Measurements from ENCODE around the gene PIR.

Gene PIR

DNA sequence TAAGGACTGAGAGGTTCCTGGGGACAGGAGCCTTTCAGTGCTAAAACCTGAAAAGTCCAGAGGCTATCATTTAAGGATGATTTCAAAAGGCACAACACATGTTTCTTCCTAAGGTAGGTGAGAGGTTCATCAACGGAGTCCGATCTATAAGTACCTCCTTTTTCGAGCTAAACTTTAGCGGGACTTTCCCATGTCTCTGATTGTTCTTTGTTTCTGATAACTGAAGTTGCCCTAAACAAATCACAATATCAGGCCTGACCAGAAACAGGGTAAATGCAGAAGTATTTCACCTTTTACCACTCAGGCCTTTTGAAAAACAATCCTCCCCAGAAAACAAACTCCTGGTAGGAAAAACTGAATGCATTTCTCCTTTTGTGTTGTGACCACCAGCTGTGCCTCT is 17.6 kb downstream of the PIR start:
- no peak for DNase-seq

DNA sequence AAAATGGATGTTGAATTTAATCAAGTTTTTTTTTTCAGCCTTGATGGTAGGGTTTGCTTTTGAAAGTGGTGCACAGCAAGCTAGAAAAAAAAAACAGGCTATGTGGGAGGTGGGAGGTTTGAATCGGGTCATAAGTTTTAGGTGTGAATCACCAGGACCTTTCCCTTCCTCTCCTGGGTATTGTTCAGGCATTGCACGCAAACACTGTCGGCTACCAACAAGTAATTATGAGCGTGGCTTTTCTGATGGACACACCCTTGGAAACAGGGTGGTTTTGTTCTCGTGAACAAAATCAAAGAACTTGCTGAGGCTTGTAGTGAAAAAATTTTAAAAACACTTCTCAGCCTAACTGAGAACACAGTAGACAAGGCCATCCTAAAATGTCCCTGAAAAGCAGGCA is 18.1 kb downstream of the PIR start:
- no peak for DNase-seq

DNA sequence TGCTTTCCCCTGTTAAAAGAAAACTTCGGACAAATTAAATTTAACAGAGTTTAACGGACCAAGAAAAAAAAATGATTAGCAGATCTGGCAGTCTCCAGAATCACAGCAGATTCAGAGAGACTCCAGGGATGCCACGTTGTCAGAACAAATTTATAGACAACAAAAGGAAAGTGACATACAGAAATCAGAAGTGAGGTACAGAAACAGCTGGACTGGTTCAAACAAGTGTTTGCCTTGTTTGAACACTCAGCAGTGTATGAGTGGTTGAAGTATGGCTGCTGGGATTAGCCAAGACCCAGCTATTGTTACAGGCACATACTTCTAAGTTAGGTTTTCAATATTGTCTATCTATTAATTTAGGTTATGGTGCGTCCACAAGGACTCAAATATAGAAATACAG is 19.1 kb downstream of the PIR start:
- DNase-seq: no peak

DNA sequence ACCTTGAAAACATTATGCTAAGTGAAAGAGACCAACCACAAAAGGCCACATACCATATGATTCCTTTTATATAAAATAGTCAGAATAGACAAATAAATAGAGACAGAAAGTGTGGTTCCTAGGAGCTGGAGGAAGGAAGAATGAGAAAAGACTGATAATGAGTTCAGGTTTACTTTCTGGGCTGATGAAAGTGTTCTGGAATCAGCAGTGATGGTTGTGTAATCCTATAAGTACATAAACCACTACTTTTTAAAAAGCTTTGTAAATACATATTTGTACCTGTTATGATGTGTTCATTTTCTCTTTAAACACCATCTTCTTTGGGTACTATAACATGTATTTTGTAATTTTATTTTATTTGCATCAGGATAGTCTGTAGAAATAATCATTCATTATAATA is 20.6 kb downstream of the PIR start:
- no peak for DNase-seq

DNA sequence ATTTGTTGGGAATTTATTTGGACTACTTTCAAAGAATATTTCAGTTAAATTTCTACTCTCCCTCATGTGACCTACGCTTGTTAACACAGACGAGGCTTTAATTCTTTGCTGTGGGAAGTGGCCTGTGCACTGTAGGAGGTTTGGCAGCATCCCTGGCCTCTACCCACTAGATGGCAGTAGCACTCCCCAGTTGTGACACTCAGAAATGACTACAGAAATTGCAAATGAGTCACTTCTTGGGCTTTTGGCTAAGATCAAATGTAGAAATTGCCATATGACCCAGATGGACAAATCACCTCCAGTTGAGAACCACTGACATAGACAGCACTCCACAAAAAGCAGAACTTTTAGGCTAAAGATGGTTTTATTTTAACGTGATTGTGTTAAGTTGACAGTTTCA is 22.1 kb downstream of the PIR start:
- peak; percentile 43 for DNase-seq

DNA sequence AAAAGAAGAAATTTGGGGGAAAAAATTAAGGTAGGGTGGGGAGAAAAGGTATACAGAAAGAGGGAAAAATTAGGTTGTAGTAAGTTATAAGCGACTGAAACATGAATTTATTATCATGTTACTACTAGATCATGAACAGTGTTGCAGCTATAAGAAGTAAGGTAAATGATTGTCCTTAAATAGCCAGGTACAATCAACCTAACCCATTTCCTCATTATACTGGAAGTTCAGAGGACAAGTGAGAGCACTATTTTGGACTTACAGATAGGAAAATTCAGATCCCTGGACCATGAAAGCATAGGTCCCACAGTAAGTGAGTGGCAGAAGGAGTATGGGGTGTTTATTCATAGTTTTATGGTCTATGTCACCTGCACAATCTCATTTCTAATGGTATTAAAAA is 23.5 kb downstream of the PIR start:
- no peak for DNase-seq

DNA sequence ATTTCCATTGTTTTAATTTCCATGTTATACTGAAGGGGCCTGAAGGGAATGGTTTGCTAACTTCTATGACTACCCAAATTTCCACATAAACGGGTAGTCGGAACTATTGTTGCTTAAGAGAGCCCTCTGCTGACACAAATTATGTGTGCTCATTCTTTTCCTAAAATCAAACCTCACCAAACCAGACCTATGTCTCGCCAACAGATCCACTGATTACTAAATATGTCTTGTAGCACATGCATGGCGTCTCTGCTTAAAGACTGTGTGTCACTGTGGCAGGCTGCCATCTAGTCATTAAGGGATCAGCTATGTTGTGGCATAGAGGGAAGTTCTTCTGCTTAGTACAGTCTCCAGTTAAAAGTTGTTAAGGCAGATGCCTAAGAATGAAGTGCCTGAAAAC is 25.1 kb downstream of the PIR start:
- no peak for DNase-seq

DNA sequence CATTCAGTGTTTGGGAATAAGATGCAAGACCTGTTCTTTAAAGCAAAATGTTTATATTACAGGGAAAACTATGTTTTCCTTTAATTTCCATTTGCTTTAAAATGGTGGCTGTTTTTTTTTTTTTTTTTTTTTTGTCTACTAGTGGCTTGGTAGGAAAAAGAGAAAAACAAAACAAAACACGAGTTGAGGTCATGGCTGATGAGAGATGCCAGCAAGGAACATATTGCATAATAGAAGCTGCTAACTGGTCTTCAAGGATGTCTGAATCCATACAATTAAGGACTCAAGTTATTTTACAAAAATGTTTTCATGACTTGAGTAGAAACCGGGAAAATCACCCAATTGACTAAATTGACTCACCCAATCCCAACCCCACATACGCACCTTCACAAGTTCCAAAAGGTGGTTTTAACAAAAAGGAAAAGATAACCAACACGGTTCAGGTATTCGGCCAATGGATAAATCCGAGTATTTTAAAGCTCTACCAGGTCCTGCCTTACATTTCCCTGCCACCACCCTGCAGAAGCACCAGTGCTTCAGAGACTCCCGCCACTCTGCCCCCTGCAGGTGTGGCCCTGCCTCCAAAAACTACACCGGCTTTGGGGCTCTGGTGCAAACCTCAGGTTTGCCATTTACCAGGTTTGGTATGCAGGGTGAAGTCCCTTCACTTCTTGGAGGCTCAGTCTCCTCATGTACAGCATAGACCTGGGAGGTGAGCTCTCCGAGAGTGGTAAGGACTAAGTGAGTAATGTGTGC is 27.1 kb downstream of the PIR start:
- no peak for DNase-seq

DNA sequence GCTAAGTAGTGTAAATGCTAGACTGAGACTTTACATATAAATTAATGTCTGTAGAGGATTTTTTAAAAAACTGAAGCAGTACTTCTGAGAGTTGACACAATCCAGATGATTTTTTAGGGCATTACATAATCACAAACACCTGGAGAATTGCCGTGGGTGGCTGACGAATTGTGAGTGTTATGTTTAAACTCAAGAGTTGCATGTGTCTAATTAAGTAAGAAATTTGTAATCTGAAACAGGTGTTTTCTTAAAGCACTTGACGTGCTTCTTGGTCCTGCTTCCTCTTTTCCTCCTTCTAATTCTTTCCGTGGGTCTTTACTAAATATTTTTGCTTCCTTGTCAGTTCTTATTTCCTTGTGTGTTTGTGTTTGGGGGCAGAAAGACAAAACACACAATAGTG is 27.8 kb downstream of the PIR start:
- DNase-seq: no peak

DNA sequence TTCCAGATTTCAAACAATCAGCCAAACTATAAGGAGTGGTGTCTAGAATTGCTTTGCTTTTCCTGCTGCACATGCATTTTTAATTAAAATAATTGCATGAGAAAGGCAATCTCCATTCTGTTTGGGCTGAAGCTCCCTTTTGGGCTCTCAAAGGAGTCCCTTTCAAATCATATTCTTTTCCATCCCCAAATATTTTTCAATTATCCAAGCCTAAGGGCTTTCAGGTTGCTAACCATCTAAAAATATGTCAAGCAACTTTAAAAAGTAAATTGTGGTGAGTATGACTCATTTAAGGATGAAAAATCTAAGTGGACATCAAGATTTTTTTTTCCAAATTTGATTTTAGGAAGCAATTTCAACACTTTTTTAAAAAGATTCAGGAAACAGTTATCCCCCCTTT is 28.4 kb downstream of the PIR start:
- no peak for DNase-seq

DNA sequence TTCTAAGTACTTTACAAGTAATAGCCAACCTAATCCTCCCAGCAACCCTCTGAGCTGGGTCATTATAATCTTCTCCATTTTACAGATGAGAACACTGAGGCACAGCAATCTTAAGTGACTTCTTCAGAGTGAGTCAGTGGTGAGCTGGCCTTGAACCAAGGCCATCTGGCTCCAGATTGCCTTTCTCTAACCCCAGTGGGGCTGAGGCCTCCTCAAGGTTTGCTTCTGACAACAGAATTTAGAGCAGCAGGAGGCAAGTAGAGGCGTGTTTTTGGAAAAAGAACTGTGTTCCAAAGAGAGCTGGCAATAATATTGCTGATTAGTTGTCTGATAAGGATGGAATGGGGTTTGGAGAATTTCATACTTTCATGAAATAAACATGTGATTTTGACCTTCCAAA is 41.2 kb downstream of the PIR start:
- DNase-seq: no peak

DNA sequence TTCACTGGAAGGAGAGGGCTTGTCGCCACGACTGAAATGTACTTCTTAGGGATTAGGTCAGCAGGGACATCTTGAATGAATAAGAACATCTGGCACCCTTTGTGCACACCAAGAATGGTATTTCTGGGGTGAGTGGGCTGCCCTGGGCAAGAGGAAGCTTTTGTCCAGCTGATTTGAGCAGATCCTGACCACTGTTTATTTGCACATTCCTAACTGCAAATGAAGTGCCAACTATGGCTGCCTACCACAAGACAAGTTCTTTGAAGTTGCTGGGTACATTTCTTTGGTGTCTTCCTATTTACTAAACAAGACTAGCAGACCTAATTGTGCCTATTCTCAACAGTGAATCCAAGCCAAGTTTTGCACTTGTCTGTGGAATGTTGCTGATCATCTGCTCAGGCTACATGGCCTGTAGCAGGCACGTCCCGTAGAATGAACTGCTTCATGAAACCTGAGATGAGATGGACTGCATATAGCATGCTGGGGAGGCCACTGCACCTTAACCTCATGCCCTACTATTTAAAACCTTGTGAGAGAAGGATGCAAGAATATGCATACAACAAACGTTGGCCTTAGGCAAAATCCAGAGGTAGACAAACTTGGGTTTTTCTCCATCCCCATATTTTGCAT is 45.0 kb downstream of the PIR start:
- no peak for DNase-seq

DNA sequence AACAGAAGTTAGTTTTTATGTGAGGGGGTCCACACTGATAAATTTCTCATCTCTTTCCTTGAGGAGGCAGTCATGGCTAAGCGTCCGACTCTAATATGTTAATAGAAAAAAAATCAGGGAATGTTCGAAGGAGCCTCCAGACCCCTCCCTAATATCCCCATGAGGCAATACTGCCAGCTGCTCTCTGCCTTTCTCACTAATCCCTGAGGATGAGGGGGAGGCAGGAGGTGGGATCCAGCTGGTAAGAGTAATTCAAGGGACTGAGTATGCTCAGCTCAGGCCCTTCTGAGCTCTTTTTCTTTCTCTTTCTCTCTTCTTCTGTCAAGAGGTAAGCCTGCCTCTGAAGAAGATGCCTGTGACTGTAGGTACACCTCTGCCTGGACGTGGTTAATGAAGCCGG is 51.7 kb downstream of the PIR start:
- DNase-seq: no peak

DNA sequence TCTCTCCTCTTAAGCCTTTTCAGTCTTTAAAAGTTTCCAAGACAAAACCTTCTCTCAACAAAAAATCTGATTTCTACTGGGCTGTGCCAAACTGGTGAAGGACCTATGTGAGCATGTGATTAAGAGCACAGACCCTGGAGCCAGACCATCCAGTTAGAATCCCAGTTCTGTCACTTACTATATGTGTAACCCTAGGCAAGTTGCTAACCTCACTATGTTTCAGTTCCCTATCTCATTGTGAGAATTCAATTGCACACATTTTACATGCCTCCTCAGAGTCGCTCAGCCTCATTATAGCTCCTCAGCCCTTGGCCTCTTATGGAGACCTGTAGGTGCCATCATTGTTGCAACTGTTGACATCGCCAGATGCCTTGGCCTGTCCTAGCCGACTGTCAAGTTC is 54.8 kb downstream of the PIR start:
- DNase-seq: no peak

DNA sequence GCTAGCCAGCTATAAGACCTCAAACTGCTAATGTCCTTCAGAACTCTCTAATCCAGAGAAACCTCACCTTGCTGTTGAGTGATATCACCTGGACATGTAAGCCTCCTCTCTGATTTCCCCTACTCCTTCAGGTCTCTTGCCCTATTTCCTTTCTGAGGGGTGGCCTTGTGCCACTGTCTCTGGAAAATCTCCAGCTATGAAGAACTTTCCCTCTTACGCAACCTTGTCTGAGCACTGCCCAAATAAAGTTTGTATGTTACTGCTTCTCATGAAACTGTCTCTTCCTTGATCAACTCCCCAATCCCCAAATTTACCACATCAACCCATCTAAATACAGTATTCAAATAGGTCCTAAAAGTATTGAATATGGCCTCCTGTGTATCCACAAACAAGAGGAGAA is 55.4 kb downstream of the PIR start:
- no peak for DNase-seq

DNA sequence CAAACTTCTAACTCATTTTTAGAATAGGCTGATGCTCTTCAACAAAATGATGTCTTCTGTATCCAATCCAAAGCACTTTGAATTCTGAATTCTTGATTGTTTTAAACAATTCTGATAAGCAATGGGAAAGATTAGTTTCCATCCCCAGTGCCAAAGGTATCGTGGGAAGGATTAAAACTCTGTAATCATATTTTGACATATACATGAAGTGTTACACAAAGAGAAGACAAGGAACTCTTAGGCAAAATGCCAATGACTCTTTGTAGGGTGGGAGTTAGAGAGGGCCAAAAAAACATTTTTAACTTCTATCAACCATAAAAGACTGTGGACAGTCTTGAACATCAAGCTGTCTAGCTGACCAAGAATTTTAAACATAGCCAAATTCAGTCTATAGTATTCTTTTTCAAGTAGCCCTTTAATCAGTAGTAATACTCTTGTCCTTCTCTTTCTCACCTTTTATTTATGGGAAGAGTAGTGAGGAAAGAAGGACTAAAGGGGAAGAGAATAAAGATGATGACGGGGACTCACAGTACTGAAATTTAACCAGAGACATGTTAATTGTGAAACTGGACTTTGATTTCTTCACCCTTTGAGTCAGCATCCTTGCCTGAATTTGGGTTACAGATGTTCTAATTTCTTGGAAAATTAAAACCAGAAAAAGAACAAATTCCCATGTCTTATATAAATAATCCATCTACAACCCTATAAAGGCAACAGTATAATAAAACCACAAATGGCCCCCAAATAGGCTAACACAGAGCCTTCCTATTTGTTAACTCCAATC is 57.1 kb downstream of the PIR start:
- no peak for DNase-seq

DNA sequence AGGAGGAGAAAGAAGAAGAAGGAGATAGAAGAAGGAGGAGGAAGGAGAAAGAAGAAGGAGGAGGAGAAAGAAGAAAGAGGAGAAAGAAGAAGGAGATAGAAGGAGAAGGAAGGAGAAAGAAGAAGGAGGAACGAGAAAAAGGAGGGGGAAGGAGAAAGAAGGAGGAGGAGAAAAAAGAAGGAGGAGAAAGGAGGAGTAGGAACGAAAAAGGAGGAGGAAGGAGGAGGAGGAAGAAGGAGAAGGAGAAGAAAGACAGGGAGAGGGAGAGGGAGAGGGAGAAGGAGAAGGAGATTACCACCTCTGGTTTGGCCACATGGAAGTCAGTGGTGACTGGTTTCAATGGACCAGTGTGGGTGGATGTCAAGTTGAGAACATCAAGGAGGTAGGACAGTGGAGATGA is 58.9 kb downstream of the PIR start:
- DNase-seq: no peak

DNA sequence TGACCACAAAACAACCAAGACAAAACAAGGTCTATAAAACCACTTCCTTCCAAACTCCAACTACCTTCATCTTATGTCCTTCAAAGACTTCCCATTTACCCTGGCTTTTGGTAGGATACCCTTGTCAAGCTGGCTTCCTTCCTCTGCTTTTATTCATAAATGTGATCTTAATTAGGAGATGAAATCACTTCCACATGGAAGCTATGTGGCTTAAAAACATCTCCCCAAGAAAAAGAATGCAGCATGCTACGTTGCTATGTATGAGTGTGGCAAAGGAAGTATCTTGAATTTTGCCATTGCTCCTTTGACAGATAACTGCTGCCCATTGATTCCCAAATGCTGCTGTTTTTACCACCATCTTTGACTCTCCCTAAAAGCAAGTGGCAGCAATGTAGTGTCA is 62.5 kb downstream of the PIR start:
- no peak for DNase-seq

DNA sequence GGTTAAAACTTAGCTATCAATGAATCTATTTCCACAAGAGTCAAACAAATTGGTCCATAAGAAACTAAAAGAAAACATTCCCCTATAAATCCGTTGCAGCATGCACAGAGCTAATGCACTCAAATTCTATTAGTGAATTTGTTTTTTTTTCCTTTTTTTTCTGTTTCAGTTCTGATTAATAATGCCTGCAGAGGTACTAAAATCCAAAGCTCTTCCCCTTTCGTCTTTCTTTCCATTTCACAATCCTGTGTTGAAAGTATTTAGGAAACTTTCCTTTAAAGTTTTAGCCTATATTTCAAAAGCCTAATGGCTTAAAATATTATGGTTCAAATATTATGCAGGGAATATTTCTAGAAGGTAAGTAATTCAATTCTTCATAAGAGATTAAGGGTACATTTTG is 63.1 kb downstream of the PIR start:
- DNase-seq: no peak

DNA sequence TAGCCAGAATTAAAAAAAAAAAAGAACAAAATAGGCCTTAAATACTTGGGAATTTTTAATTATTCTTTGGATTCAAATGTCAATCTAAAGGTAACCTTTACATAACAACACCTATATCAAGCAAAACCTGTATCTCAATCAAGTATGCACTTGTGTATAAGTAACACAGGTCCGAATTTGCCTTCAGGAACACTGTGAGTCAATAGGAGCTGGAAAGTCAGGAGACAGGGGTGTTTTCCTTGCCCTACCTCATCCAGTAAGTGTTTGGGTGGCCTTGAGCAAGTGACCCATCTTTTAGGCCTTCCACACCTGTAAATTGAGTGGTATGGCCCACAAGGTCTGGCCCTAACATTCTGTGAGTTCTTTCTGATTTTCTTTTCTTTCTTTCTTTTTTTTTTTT is 68.1 kb downstream of the PIR start:
- DNase-seq: no peak

DNA sequence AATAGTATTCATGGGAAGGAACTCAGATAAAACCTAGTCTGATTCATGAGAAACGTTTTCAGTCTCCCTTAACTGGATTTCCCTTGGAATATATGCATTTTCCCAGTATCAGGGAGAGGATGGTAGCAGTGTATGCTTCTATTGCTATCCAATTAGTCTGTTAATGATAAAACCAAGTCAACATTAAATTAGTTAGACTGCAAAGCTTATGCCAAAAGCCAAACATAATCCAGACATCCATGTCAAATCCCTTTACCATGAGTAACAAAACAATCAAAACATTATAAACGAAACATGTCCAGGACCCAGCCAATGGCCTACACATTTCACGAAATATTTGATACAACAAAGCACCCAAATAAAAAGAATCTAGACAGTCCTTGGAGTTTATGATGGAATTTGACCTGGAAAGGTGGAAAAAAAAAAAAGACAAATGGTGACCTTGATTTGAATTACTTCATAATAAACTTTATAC is 74.4 kb downstream of the PIR start:
- DNase-seq: no peak

DNA sequence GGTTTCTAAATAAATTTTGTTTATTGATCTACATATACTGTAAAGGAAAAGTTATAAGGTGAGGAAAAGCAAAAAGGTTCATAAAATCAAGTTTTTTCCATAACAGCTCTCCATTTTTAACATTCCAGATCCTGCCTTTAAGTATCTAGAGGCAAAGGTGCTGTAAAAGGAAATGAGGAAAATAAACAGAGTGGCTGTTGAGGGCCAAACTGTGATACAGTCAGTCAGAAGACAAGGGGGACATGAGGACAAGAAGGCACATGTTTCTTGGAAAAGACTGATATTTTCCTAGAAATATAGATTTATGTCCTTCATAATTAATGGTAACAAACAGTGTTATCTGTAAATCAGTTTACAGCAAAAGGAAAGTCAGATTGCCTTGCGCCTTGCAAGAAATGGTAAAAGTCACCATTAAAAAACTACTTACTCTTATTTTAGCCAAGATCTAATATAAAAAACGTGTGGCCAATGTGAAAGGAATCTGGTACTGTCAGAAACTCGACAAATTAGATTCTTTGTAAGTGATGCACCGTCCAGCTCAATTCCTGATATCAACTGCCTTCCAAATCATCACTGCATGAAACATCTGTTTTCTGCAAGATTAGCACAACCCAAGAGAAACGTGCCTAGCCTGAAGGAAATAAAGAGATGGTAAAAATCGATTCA is 75.0 kb downstream of the PIR start:
- DNase-seq: no peak

DNA sequence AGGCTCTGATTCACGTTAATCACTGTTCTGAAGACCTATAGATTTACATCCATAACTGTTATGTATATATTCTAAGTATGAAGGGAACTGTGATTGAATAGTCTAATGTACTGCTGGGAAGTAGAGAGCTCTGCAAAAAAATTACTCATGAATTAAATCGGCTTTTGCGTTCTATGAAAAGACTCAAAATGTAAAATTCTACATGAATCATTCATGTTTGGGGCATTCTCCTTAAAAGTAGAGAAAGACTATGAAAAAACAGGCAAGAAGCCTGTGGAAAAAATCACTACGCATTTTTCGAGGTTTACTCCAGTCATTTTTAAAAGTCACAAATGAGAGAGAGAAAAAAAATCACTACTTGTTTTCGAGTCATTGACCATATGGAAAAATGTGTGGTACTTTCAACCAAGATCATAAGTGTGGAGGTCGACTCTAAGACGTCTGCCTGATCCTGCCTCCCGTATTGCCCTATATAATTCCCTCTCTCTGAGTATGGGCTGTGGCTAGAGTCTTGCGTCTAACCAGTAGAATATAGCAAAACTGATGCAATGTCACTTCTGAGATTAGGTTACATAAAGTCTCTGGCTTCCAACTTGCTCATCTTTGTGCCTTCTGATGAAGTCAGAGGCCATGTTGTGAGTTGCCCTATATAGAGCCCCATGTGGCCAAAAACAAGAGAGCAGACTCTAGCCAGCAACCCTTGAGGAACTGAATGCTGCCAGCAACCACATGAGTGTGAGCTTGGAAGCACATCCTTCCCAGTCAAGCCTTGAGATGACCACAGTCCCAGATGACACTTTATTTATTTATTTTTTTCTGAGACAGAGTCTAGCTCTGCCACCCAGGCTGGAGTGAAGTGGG is 76.8 kb downstream of the PIR start:
- DNase-seq: no peak
